ENCODE measurements around the gene PSMA8. TPM values are rescaled to one million over a fixed set of nuclear protein-coding genes. Genes with fewer than 3 reads are reported as not detected.
"Not testable (repeated sequence)": the region's sequence is repeated elsewhere in the genome, so short reads cannot be mapped to it uniquely, and the experiment has no call there.

Gene PSMA8
- total and polyA plus RNA-seq, 2 donors = 0.66 to 0.84 TPM

- 97% methylated on average over 2 of the region's 2 CpGs for WGBS
These were observed 103.7 kb downstream of the PSMA8 start for GRCh38 chr18:26237363-26237762.

DNA sequence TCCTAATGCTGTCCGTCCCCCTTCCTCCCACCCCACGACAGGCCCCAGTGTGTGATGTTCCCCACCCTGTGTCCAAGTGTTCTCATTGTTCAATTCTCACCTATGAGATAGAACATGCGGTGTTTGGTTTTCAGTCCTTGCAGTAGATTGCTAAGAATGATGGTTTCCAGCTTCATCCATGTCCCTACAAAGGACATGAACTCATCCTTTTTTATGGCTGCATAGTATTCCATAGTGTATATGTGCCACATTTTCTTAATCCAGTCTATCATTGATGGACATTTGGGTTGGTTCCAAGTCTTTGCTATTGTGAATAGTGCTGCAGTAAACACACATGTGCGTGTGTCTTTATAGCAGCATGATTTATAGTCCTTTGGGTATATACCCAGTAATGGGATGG lies 105.0 kb downstream of the PSMA8 start:
- not testable (repeated sequence) for H3K9me3 ChIP-seq (ENCODE audit: control insufficient read depth in 2 of 2, insufficient read depth in 1 of 2, low read length in 1 of 2); H3K4me3 ChIP-seq (ENCODE audit: low read length in 2 of 2); H3K27me3 ChIP-seq (ENCODE audit: control insufficient read depth in 2 of 2, insufficient read depth in 1 of 2, low read length in 1 of 2); DNase-seq (ENCODE audit: low read depth in 6 of 9, low spot score in 9 of 9); H3K36me3 ChIP-seq (ENCODE audit: control insufficient read depth in 2 of 2, insufficient read depth in 2 of 2, low read length in 1 of 2); H3K27ac ChIP-seq (ENCODE audit: low read depth in 1 of 2, low read length in 1 of 2); H3K4me1 ChIP-seq (ENCODE audit: control insufficient read depth in 2 of 2, insufficient read depth in 2 of 2, low read length in 2 of 2)
- WGBS = 95% methylated on average over 4 of the region's 4 CpGs

More at GRCh38 chr18:26237363-26237762, 103.7 kb downstream of the PSMA8 start:
- not testable (repeated sequence) for H3K27ac ChIP-seq (ENCODE audit: low read depth in 1 of 2, low read length in 1 of 2); H3K4me1 ChIP-seq (ENCODE audit: control insufficient read depth in 2 of 2, insufficient read depth in 2 of 2, low read length in 2 of 2); DNase-seq (ENCODE audit: low read depth in 6 of 9, low spot score in 9 of 9); H3K9me3 ChIP-seq (ENCODE audit: control insufficient read depth in 2 of 2, insufficient read depth in 1 of 2, low read length in 1 of 2); H3K4me3 ChIP-seq (ENCODE audit: low read length in 2 of 2); H3K27me3 ChIP-seq (ENCODE audit: control insufficient read depth in 2 of 2, insufficient read depth in 1 of 2, low read length in 1 of 2); H3K36me3 ChIP-seq (ENCODE audit: control insufficient read depth in 2 of 2, insufficient read depth in 2 of 2, low read length in 1 of 2)

- H3K36me3 ChIP-seq (ENCODE audit: control insufficient read depth in 2 of 2, insufficient read depth in 2 of 2, low read length in 1 of 2) = not testable (repeated sequence)
These were observed 108.7 kb downstream of the PSMA8 start for GRCh38 chr18:26242392-26242791.

More at GRCh38 chr18:26242392-26242791, 108.7 kb downstream of the PSMA8 start:
- 96% methylated on average over 4 of the region's 4 CpGs for WGBS
- not testable (repeated sequence) for DNase-seq (ENCODE audit: low read depth in 6 of 9, low spot score in 9 of 9); H3K27me3 ChIP-seq (ENCODE audit: control insufficient read depth in 2 of 2, insufficient read depth in 1 of 2, low read length in 1 of 2); H3K4me3 ChIP-seq (ENCODE audit: low read length in 2 of 2); H3K27ac ChIP-seq (ENCODE audit: low read depth in 1 of 2, low read length in 1 of 2); H3K4me1 ChIP-seq (ENCODE audit: control insufficient read depth in 2 of 2, insufficient read depth in 2 of 2, low read length in 2 of 2)
- H3K9me3 ChIP-seq (ENCODE audit: control insufficient read depth in 2 of 2, insufficient read depth in 1 of 2, low read length in 1 of 2) = peaks cover 2 to 11% of the 10 kb centered on the region in 2 donors

Other genes starting within 250 kb of the PSMA8 start
- gene SS18, start 43.3 kb upstream of the PSMA8 start, total RNA-seq = 51.2 TPM
- gene SS18, start 43.3 kb upstream of the PSMA8 start, polyA plus RNA-seq = 49.3 TPM
- 7.5 TPM for gene TAF4B, start 92.6 kb downstream of the PSMA8 start, total RNA-seq
- 6.8 TPM for gene TAF4B, start 92.6 kb downstream of the PSMA8 start, polyA plus RNA-seq